ENCODE results near the gene FRMD4A. TPM values are rescaled to one million over a fixed set of nuclear protein-coding genes. Genes with fewer than 3 reads are reported as not detected.

FRMD4A gene
- total RNA-seq, 2 experiments from 2014 or later = 3.1 to 3.7 TPM

- TF ChIP-seq CTCF (IDR thresholded peaks at IDR 0.05) = no peak
Measured at GRCh38 chr10:14191871-14192270, 138.9 kb downstream of the FRMD4A start.

GRCh38 chr10:14191407-14191806 lies 139.3 kb downstream of the FRMD4A start:
- Histone ChIP-seq H3K9me3 (ENCODE audit: control insufficient read depth in 1 of 2, insufficient read depth in 1 of 2, low read length in 2 of 2) (no peaks in the 10 kb centered on the region), H3K4me3 (ENCODE audit: low read length) (no peak overlapping the region), H3K4me1 (ENCODE audit: insufficient read depth, low read length) (peaks cover 4% of the 10 kb centered on the region), H3K27ac (ENCODE audit: low read depth in 1 of 2, low read length in 2 of 2) (no peak overlapping the region), H3K27me3 (ENCODE audit: control insufficient read depth in 1 of 2, insufficient read depth in 2 of 2, low read length in 2 of 2) (peaks cover 0 to 9% of the 10 kb centered on the region in 2 experiments), H3K36me3 (ENCODE audit: insufficient read depth, low read length) (no peaks in the 10 kb centered on the region)
- Mint-ChIP-seq H3K27me3 (peaks cover 16% of the 10 kb centered on the region), H3K9me3 (no peaks in the 10 kb centered on the region), H3K4me1 (ENCODE audit: low read depth) (peaks cover under 1% of the 10 kb centered on the region), H3K4me3 (no peak overlapping the region), H3K27ac (no peak overlapping the region), H3K36me3 (ENCODE audit: low read depth) (no peaks in the 10 kb centered on the region)
- intact Hi-C loops (cut with DNase I, micrococcal nuclease) = loop anchor here in 1 of 2 experiments (10.0 kb wide), 1 partner anchor 893 kb away; the partner anchor contains the start of gene ACBD7
- DNase-seq (no peak), ATAC-seq (ENCODE audit: poor library complexity) (no peak)
- no peak for TF ChIP-seq CTCF (IDR thresholded peaks at IDR 0.05)
- CTCF ChIA-PET = interaction anchor here (0.7 kb wide), 1 partner anchor 8 kb away, joined by 3 read pairs; no protein-coding TSS in a partner anchor
- POLR2A ChIA-PET = no interaction called here

More at GRCh38 chr10:14191871-14192270, 138.9 kb downstream of the FRMD4A start:
- DNase-seq (no peak), ATAC-seq (ENCODE audit: poor library complexity) (no peak)
- H3K27ac Mint-ChIP-seq = no peak overlapping the region
- Histone ChIP-seq H3K9me3 (ENCODE audit: control insufficient read depth in 1 of 2, insufficient read depth in 1 of 2, low read length in 2 of 2) (no peaks in the 10 kb centered on the region), H3K27ac (ENCODE audit: low read depth in 1 of 2, low read length in 2 of 2) (no peak overlapping the region), H3K4me1 (ENCODE audit: insufficient read depth, low read length) (no peaks in the 10 kb centered on the region), H3K27me3 (ENCODE audit: control insufficient read depth in 1 of 2, insufficient read depth in 2 of 2, low read length in 2 of 2) (peaks cover 2 to 9% of the 10 kb centered on the region in 2 experiments), H3K4me3 (ENCODE audit: low read length) (no peak overlapping the region), H3K36me3 (ENCODE audit: insufficient read depth, low read length) (no peaks in the 10 kb centered on the region)
- no peaks in the 10 kb centered on the region for H3K9me3 Mint-ChIP-seq
- no peaks in the 10 kb centered on the region for H3K36me3 Mint-ChIP-seq (ENCODE audit: low read depth)
- ChIA-PET CTCF (interaction anchor here (0.7 kb wide), 1 partner anchor 9 kb away, joined by 3 read pairs; no protein-coding TSS in a partner anchor), POLR2A (no interaction called here)
- no peaks in the 10 kb centered on the region for H3K4me1 Mint-ChIP-seq (ENCODE audit: low read depth)
- no peak overlapping the region for H3K4me3 Mint-ChIP-seq
- H3K27me3 Mint-ChIP-seq = peaks cover 19% of the 10 kb centered on the region
- intact Hi-C loops (cut with DNase I, micrococcal nuclease) = loop anchor here in 1 of 2 experiments (10.0 kb wide), 1 partner anchor 893 kb away; the partner anchor contains the start of gene ACBD7

- no peak for ATAC-seq (ENCODE audit: poor library complexity)
- no peak overlapping the region for H3K27ac Mint-ChIP-seq
- Histone ChIP-seq H3K27ac (ENCODE audit: low read depth in 1 of 2, low read length in 2 of 2) (no peak overlapping the region), H3K36me3 (ENCODE audit: insufficient read depth, low read length) (no peaks in the 10 kb centered on the region), H3K4me3 (ENCODE audit: low read length) (no peak overlapping the region), H3K27me3 (ENCODE audit: control insufficient read depth in 1 of 2, insufficient read depth in 2 of 2, low read length in 2 of 2) (peaks cover 0 to 8% of the 10 kb centered on the region in 2 experiments), H3K9me3 (ENCODE audit: control insufficient read depth in 1 of 2, insufficient read depth in 1 of 2, low read length in 2 of 2) (no peaks in the 10 kb centered on the region), H3K4me1 (ENCODE audit: insufficient read depth, low read length) (peaks cover 11% of the 10 kb centered on the region)
- H3K4me1 Mint-ChIP-seq (ENCODE audit: low read depth) = peaks cover 8% of the 10 kb centered on the region
- ChIA-PET POLR2A (no interaction called here), CTCF (no interaction called here)
- intact Hi-C loops (cut with DNase I, micrococcal nuclease) = loop anchor here in 1 of 2 experiments (10.0 kb wide), 1 partner anchor 894 kb away; the partner anchor contains the start of gene ACBD7
- DNase-seq = no peak
- H3K9me3 Mint-ChIP-seq = no peaks in the 10 kb centered on the region
- no peak overlapping the region for H3K4me3 Mint-ChIP-seq
- no peaks in the 10 kb centered on the region for H3K36me3 Mint-ChIP-seq (ENCODE audit: low read depth)
- TF ChIP-seq CTCF (IDR thresholded peaks at IDR 0.05) = no peak
- H3K27me3 Mint-ChIP-seq = peaks cover 11% of the 10 kb centered on the region
Measured at GRCh38 chr10:14190702-14191101, 140.0 kb downstream of the FRMD4A start.
